Neural progenitor cell (in vitro differentiated cells): ENCODE results near the gene ALDH1B1. TPM values are rescaled to one million over a fixed set of nuclear protein-coding genes. Genes with fewer than 3 reads are reported as not detected.

Source experiments
- DNase-seq: peaks from one replicate; pipeline ENCODE4 v3.0.0-alpha.2; 2016; ENCODE audit warnings: low spot score
- H2AFZ ChIP-seq: fragments of 200-600 bp; sonication (generic); replicated peaks from 2 replicates; pipeline ENCODE4 v1.6.1; 2016; ENCODE audit warnings: antibody characterized with exemption
- H3F3A ChIP-seq: fragments of 200-600 bp; sonication (generic); 2 replicates; pipeline ENCODE4 v1.6.1; 2016; ENCODE audit warnings: antibody characterized with exemption, low read depth
- H3K27ac ChIP-seq: fragments of 200-600 bp; sonication (generic); 2 replicates; pipeline ENCODE4 v1.5.1; 2016; ENCODE audit warnings: mild to moderate bottlenecking
- H3K27me3 ChIP-seq: fragments of 200-600 bp; sonication (generic); 2 replicates; pipeline ENCODE4 v1.6.1; 2016; ENCODE audit warnings: mild to moderate bottlenecking, moderate library complexity
- H3K36me3 ChIP-seq: fragments of 200-600 bp; sonication (generic); 2 replicates; pipeline ENCODE4 v1.5.1; 2016
- H3K4me1 ChIP-seq: fragments of 200-600 bp; sonication (generic); 2 replicates; pipeline ENCODE4 v1.6.1; 2016; ENCODE audit warnings: mixed run types
- H3K4me2 ChIP-seq: fragments of 200-600 bp; sonication (generic); 2 replicates; pipeline ENCODE4 v1.6.1; 2016
- H3K4me3 ChIP-seq: fragments of 200-600 bp; sonication (generic); 2 replicates; pipeline ENCODE4 v1.5.1; 2016
- H3K79me2 ChIP-seq: fragments of 200-600 bp; sonication (generic); 2 replicates; pipeline ENCODE4 v1.6.1; 2016; ENCODE audit warnings: low read depth
- H3K9ac ChIP-seq: fragments of 200-600 bp; sonication (generic); 2 replicates; pipeline ENCODE4 v1.6.1; 2016
- H3K9me3 ChIP-seq: fragments of 200-600 bp; sonication (generic); 2 replicates; pipeline ENCODE4 v1.5.1; 2016; ENCODE audit warnings: low read depth
- H4K20me1 ChIP-seq: fragments of 200-600 bp; sonication (generic); 2 replicates; pipeline ENCODE4 v1.6.1; 2016; ENCODE audit warnings: low read depth
- H3K27ac Mint-ChIP-seq: 3 replicates; pipeline ENCODE4 v1.8.0; 2021; ENCODE audit warnings: mixed read lengths
- H3K27me3 Mint-ChIP-seq: 2 replicates; pipeline ENCODE4 v1.8.0; 2022; ENCODE audit warnings: low read depth, mild to moderate bottlenecking, inconsistent platforms, moderate library complexity, mixed read lengths; ENCODE audit not compliant: insufficient read depth
- H3K36me3 Mint-ChIP-seq: 3 replicates; pipeline ENCODE4 v1.8.0; 2021; ENCODE audit warnings: mixed read lengths
- H3K4me1 Mint-ChIP-seq: 3 replicates; pipeline ENCODE4 v1.8.0; 2021; ENCODE audit warnings: mixed read lengths
- H3K4me3 Mint-ChIP-seq: 3 replicates; pipeline ENCODE4 v1.8.0; 2021; ENCODE audit warnings: mild to moderate bottlenecking, moderate library complexity, mixed read lengths
- H3K9me3 Mint-ChIP-seq: 3 replicates; pipeline ENCODE4 v1.8.0; 2020; ENCODE audit warnings: mixed read lengths
- EZH2 ChIP-seq: fragments of 200-600 bp; sonication (generic); IDR thresholded peaks from 2 replicates; pipeline ENCODE4 v1.6.1; 2017; ENCODE audit warnings: antibody characterized with exemption, mild to moderate bottlenecking, moderate library complexity
- EZH2phosphoT487 ChIP-seq: fragments of 200-600 bp; sonication (generic); IDR thresholded peaks from 2 replicates; pipeline ENCODE4 v1.6.1; 2017; ENCODE audit warnings: antibody characterized with exemption
- total RNA-seq: library from RNA; depleted of rRNA; stranded (reverse); fragments of >200 nt; gene quantifications from 2 replicates; pipeline ENCODE4 v1.2.3, GENCODE V29; 2015; ENCODE audit warnings: low replicate concordance
- TF ChIP-seq, protein P1 (sequence below): fragments of 200-600 bp; sonication (generic); IDR thresholded peaks from 2 replicates; pipeline ENCODE4 v1.5.1; 2017; ENCODE audit warnings: antibody characterized with exemption, mild to moderate bottlenecking

The ALDH1B1 gene
- total RNA-seq, 1 donor from 2014 or later: 32.9 TPM

DNA sequence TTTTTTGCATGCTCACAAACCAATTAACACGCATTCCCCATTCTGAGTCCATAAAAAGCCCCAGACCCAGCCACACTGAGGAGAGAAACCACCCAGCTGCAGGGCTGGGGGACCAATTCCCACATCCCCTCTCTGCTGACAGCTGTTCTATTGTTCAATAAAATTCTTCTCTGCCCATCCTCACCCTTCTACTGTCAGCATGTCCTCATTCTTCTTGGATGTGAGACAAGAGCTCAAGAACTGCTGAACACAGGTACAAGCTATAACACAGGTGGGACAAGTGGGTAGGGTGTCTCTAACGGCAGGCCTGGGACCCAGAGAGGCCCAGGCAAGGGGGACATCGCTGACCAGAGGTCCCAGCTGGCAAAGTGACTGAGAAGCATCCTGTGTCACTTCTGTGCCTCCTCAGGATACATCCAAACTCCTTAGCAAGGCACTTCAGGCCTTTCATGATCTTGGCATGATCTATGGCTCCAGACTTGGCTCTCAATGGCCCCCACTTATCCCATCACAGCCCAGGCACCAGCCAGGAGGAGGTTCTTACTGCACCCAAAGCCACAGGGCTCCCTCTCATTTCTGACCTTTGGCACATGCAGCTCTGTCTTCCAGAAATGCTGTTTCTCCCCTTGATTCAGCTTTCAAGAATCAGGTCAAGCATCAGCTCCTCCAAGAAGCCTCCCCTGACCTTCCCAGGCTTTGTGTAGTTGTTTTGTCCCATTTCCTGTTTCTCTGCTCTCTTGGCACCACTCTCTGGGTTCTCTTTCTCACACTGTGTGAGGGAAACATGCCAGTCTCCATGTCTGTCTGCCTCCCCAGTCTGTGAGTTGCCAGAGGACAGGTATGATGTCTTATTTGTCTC is 7.3 kb upstream of the ALDH1B1 start:
- Mint-ChIP-seq H3K4me1 (peaks cover 29% of the 10 kb centered on the region), H3K27me3 (peaks cover 17% of the 10 kb centered on the region), H3K9me3 (peaks cover 13% of the 10 kb centered on the region), H3K36me3 (no peaks in the 10 kb centered on the region), H3K4me3 (no peak overlapping the region), H3K27ac (peak overlapping the region; percentile 11)
- Histone ChIP-seq H3K79me2 (no peaks in the 10 kb centered on the region), H3F3A (peaks cover 18% of the 10 kb centered on the region), H4K20me1 (no peaks in the 10 kb centered on the region), H3K36me3 (no peaks in the 10 kb centered on the region), H3K9me3 (no peaks in the 10 kb centered on the region), H3K27me3 (peaks cover 4% of the 10 kb centered on the region), H3K9ac (no peak overlapping the region), H3K4me1 (peaks cover 19% of the 10 kb centered on the region), H3K4me3 (no peak overlapping the region), H2AFZ (no peak overlapping the region), H3K4me2 (no peak overlapping the region), H3K27ac (no peak overlapping the region)
- TF ChIP-seq, protein P1, sequence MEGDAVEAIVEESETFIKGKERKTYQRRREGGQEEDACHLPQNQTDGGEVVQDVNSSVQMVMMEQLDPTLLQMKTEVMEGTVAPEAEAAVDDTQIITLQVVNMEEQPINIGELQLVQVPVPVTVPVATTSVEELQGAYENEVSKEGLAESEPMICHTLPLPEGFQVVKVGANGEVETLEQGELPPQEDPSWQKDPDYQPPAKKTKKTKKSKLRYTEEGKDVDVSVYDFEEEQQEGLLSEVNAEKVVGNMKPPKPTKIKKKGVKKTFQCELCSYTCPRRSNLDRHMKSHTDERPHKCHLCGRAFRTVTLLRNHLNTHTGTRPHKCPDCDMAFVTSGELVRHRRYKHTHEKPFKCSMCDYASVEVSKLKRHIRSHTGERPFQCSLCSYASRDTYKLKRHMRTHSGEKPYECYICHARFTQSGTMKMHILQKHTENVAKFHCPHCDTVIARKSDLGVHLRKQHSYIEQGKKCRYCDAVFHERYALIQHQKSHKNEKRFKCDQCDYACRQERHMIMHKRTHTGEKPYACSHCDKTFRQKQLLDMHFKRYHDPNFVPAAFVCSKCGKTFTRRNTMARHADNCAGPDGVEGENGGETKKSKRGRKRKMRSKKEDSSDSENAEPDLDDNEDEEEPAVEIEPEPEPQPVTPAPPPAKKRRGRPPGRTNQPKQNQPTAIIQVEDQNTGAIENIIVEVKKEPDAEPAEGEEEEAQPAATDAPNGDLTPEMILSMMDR: no peak
- TF ChIP-seq EZH2 (no peak), EZH2phosphoT487 (no peak)
- DNase-seq: no peak

DNA sequence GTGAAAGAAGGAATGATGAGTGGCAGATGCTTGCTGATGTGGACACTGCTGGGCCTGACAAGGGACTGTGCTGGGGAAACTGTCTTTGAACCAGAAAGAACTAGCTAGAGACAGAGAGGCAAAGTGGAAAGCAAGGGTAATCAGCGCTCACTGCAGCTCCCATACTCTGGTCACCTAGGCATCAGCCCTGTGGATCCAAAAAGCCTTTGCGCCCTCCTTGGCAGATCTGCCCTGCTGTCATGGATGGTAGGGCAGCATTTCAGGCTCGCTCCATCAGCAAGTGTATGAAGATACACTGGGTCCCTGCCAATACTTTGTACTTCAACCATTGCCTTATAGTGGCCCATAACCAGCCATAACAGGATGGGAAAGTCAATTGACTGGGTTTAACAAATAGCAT is 6.6 kb upstream of the ALDH1B1 start:
- H3K27me3 Mint-ChIP-seq: peaks cover 16% of the 10 kb centered on the region
- no peaks in the 10 kb centered on the region for H3K36me3 ChIP-seq
- H3K27me3 ChIP-seq: peaks cover 4% of the 10 kb centered on the region
- H3K36me3 Mint-ChIP-seq: no peaks in the 10 kb centered on the region
- no peak overlapping the region for H3K4me2 ChIP-seq
- H2AFZ ChIP-seq: no peak overlapping the region
- H3K27ac ChIP-seq: no peak overlapping the region
- no peaks in the 10 kb centered on the region for H4K20me1 ChIP-seq
- no peak for DNase-seq
- peaks cover 13% of the 10 kb centered on the region for H3K9me3 Mint-ChIP-seq
- H3K9ac ChIP-seq: no peak overlapping the region
- H3F3A ChIP-seq: peaks cover 12% of the 10 kb centered on the region
- no peaks in the 10 kb centered on the region for H3K9me3 ChIP-seq
- TF ChIP-seq EZH2phosphoT487 (no peak), EZH2 (no peak)
- TF ChIP-seq, protein P1: no peak
- H3K4me3 Mint-ChIP-seq: no peak overlapping the region
- peaks cover 12% of the 10 kb centered on the region for H3K4me1 ChIP-seq
- H3K4me1 Mint-ChIP-seq: peaks cover 23% of the 10 kb centered on the region
- no peaks in the 10 kb centered on the region for H3K79me2 ChIP-seq
- no peak overlapping the region for H3K27ac Mint-ChIP-seq
- H3K4me3 ChIP-seq: no peak overlapping the region

DNA sequence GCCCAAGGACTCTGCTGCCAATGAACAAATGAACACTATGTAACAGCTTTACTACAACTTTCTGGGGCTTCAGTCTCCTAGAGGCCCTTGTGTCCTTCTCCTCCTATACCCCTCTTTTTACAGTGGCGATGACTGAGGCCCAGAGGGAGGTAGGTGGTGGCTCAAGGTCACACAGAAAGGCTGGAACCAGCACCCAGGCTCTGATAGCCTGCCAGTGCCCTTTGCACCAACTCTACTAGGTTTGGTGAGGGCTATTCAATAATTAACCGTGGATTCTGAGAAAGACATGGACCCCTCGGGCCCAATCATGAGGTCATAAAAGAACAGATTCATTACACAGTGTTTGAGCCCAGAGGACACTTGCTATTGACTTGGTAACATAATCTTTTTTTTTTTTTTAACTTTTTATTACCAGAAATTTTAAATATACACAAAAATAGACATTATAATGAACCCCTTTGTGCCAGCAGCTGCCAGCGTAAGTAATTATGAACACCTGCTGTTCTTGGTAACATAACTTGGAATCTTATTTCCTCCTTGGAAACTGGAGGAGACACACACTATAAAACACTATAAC is 6.1 kb upstream of the ALDH1B1 start:
- H2AFZ ChIP-seq: no peak overlapping the region
- H3K4me2 ChIP-seq: no peak overlapping the region
- H3K79me2 ChIP-seq: no peaks in the 10 kb centered on the region
- H3K27ac Mint-ChIP-seq: no peak overlapping the region
- H3K27me3 Mint-ChIP-seq: peaks cover 16% of the 10 kb centered on the region
- no peak overlapping the region for H3K27ac ChIP-seq
- no peak overlapping the region for H3K9ac ChIP-seq
- no peaks in the 10 kb centered on the region for H3K36me3 ChIP-seq
- H4K20me1 ChIP-seq: no peaks in the 10 kb centered on the region
- H3K36me3 Mint-ChIP-seq: no peaks in the 10 kb centered on the region
- peaks cover 13% of the 10 kb centered on the region for H3K9me3 Mint-ChIP-seq
- H3K4me1 Mint-ChIP-seq: peaks cover 17% of the 10 kb centered on the region
- TF ChIP-seq EZH2 (no peak), EZH2phosphoT487 (no peak)
- TF ChIP-seq, protein P1: no peak
- H3K27me3 ChIP-seq: peaks cover 5% of the 10 kb centered on the region
- DNase-seq: no peak
- H3F3A ChIP-seq: peaks cover 7% of the 10 kb centered on the region
- no peak overlapping the region for H3K4me3 ChIP-seq
- no peaks in the 10 kb centered on the region for H3K9me3 ChIP-seq
- H3K4me3 Mint-ChIP-seq: no peak overlapping the region
- peaks cover 8% of the 10 kb centered on the region for H3K4me1 ChIP-seq
